ENCODE data around the gene DIS3L2. TPM values are rescaled to one million over a fixed set of nuclear protein-coding genes. Genes with fewer than 3 reads are reported as not detected.
"Not testable (repeated sequence)": the region's sequence is repeated elsewhere in the genome, so short reads cannot be mapped to it uniquely, and the experiment has no call there.

The DIS3L2 gene
- total and polyA plus RNA-seq, 2 donors: 16.3 to 21.6 TPM

- peaks cover 6 to 35% of the 10 kb centered on the region in 2 donors for H3K36me3 ChIP-seq (ENCODE audit: control insufficient read depth in 2 of 2, insufficient read depth in 2 of 2, low read length in 1 of 2)
- WGBS: 91% methylated on average over 7 of the region's 10 CpGs
- no peak for DNase-seq (ENCODE audit: low read depth in 6 of 9, low spot score in 9 of 9)
Observed at GRCh38 chr2:232332940-232333259, 371.4 kb downstream of the DIS3L2 start.

GRCh38 chr2:232333361-232334135, 372.0 kb downstream of the DIS3L2 start:
- Histone ChIP-seq H3K9me3 (ENCODE audit: control insufficient read depth in 2 of 2, insufficient read depth in 1 of 2, low read length in 1 of 2) (no peaks in the 10 kb centered on the region), H3K36me3 (ENCODE audit: control insufficient read depth in 2 of 2, insufficient read depth in 2 of 2, low read length in 1 of 2) (peaks cover 6 to 35% of the 10 kb centered on the region in 2 donors), H3K4me1 (ENCODE audit: control insufficient read depth in 2 of 2, insufficient read depth in 2 of 2, low read length in 2 of 2) (peaks cover 0 to 4% of the 10 kb centered on the region in 2 donors), H3K27ac (ENCODE audit: low read depth in 1 of 2, low read length in 1 of 2) (no peak overlapping the region), H3K27me3 (ENCODE audit: control insufficient read depth in 2 of 2, insufficient read depth in 1 of 2, low read length in 1 of 2) (no peaks in the 10 kb centered on the region), H3K4me3 (ENCODE audit: low read length in 2 of 2) (no peak overlapping the region)
- WGBS: 96% methylated on average over 28 of the region's 28 CpGs
- DNase-seq (ENCODE audit: low read depth in 6 of 9, low spot score in 9 of 9): no peak

More at GRCh38 chr2:232332940-232333259, 371.4 kb downstream of the DIS3L2 start:
- Histone ChIP-seq H3K27me3 (ENCODE audit: control insufficient read depth in 2 of 2, insufficient read depth in 1 of 2, low read length in 1 of 2) (no peaks in the 10 kb centered on the region), H3K4me1 (ENCODE audit: control insufficient read depth in 2 of 2, insufficient read depth in 2 of 2, low read length in 2 of 2) (peaks cover 2 to 9% of the 10 kb centered on the region in 2 donors), H3K27ac (ENCODE audit: low read depth in 1 of 2, low read length in 1 of 2) (no peak overlapping the region), H3K9me3 (ENCODE audit: control insufficient read depth in 2 of 2, insufficient read depth in 1 of 2, low read length in 1 of 2) (no peaks in the 10 kb centered on the region), H3K4me3 (ENCODE audit: low read length in 2 of 2) (no peak overlapping the region)

GRCh38 chr2:232334136-232334884, 372.8 kb downstream of the DIS3L2 start:
- not testable (repeated sequence) for H3K9me3 ChIP-seq (ENCODE audit: control insufficient read depth in 2 of 2, insufficient read depth in 1 of 2, low read length in 1 of 2); DNase-seq (ENCODE audit: low read depth in 6 of 9, low spot score in 9 of 9); H3K4me3 ChIP-seq (ENCODE audit: low read length in 2 of 2); H3K27ac ChIP-seq (ENCODE audit: low read depth in 1 of 2, low read length in 1 of 2); H3K4me1 ChIP-seq (ENCODE audit: control insufficient read depth in 2 of 2, insufficient read depth in 2 of 2, low read length in 2 of 2); H3K27me3 ChIP-seq (ENCODE audit: control insufficient read depth in 2 of 2, insufficient read depth in 1 of 2, low read length in 1 of 2)
- 97% methylated on average over 30 of the region's 33 CpGs for WGBS
- peaks cover 6 to 35% of the 10 kb centered on the region in 2 donors for H3K36me3 ChIP-seq (ENCODE audit: control insufficient read depth in 2 of 2, insufficient read depth in 2 of 2, low read length in 1 of 2)

- H3K4me1 ChIP-seq (ENCODE audit: control insufficient read depth in 2 of 2, insufficient read depth in 2 of 2, low read length in 2 of 2); DNase-seq (ENCODE audit: low read depth in 6 of 9, low spot score in 9 of 9); H3K27ac ChIP-seq (ENCODE audit: low read depth in 1 of 2, low read length in 1 of 2); H3K9me3 ChIP-seq (ENCODE audit: control insufficient read depth in 2 of 2, insufficient read depth in 1 of 2, low read length in 1 of 2); H3K4me3 ChIP-seq (ENCODE audit: low read length in 2 of 2); H3K27me3 ChIP-seq (ENCODE audit: control insufficient read depth in 2 of 2, insufficient read depth in 1 of 2, low read length in 1 of 2): not testable (repeated sequence)
- WGBS: 97% methylated on average over 6 of the region's 6 CpGs
- peaks cover 6 to 34% of the 10 kb centered on the region in 2 donors for H3K36me3 ChIP-seq (ENCODE audit: control insufficient read depth in 2 of 2, insufficient read depth in 2 of 2, low read length in 1 of 2)
Observed at GRCh38 chr2:232334885-232335205, 373.3 kb downstream of the DIS3L2 start.

GRCh38 chr2:232335206-232335858, 373.8 kb downstream of the DIS3L2 start:
- not testable (repeated sequence) for H3K27ac ChIP-seq (ENCODE audit: low read depth in 1 of 2, low read length in 1 of 2); H3K4me1 ChIP-seq (ENCODE audit: control insufficient read depth in 2 of 2, insufficient read depth in 2 of 2, low read length in 2 of 2); H3K27me3 ChIP-seq (ENCODE audit: control insufficient read depth in 2 of 2, insufficient read depth in 1 of 2, low read length in 1 of 2); DNase-seq (ENCODE audit: low read depth in 6 of 9, low spot score in 9 of 9); H3K4me3 ChIP-seq (ENCODE audit: low read length in 2 of 2); H3K9me3 ChIP-seq (ENCODE audit: control insufficient read depth in 2 of 2, insufficient read depth in 1 of 2, low read length in 1 of 2)
- WGBS: 76% methylated on average over 15 of the region's 15 CpGs
- H3K36me3 ChIP-seq (ENCODE audit: control insufficient read depth in 2 of 2, insufficient read depth in 2 of 2, low read length in 1 of 2): peaks cover 6 to 29% of the 10 kb centered on the region in 2 donors

- WGBS: 98% methylated on average over 4 of the region's 4 CpGs
- Histone ChIP-seq H3K36me3 (ENCODE audit: control insufficient read depth in 2 of 2, insufficient read depth in 2 of 2, low read length in 1 of 2) (peaks cover 6 to 25% of the 10 kb centered on the region in 2 donors), H3K27me3 (ENCODE audit: control insufficient read depth in 2 of 2, insufficient read depth in 1 of 2, low read length in 1 of 2) (no peaks in the 10 kb centered on the region), H3K27ac (ENCODE audit: low read depth in 1 of 2, low read length in 1 of 2) (no peak overlapping the region), H3K9me3 (ENCODE audit: control insufficient read depth in 2 of 2, insufficient read depth in 1 of 2, low read length in 1 of 2) (no peaks in the 10 kb centered on the region), H3K4me1 (ENCODE audit: control insufficient read depth in 2 of 2, insufficient read depth in 2 of 2, low read length in 2 of 2) (peaks cover 0 to 4% of the 10 kb centered on the region in 2 donors), H3K4me3 (ENCODE audit: low read length in 2 of 2) (no peak overlapping the region)
- DNase-seq (ENCODE audit: low read depth in 6 of 9, low spot score in 9 of 9): no peak
Observed at GRCh38 chr2:232335859-232336215, 374.3 kb downstream of the DIS3L2 start.

- peaks cover 6 to 25% of the 10 kb centered on the region in 2 donors for H3K36me3 ChIP-seq (ENCODE audit: control insufficient read depth in 2 of 2, insufficient read depth in 2 of 2, low read length in 1 of 2)
- no peaks in the 10 kb centered on the region for H3K9me3 ChIP-seq (ENCODE audit: control insufficient read depth in 2 of 2, insufficient read depth in 1 of 2, low read length in 1 of 2)
- DNase-seq (ENCODE audit: low read depth in 6 of 9, low spot score in 9 of 9): no peak
- no peak overlapping the region for H3K4me3 ChIP-seq (ENCODE audit: low read length in 2 of 2)
- no peak overlapping the region for H3K27ac ChIP-seq (ENCODE audit: low read depth in 1 of 2, low read length in 1 of 2)
- WGBS: 96% methylated on average over 15 of the region's 15 CpGs
- H3K27me3 ChIP-seq (ENCODE audit: control insufficient read depth in 2 of 2, insufficient read depth in 1 of 2, low read length in 1 of 2): no peaks in the 10 kb centered on the region
- peaks cover 0 to 4% of the 10 kb centered on the region in 2 donors for H3K4me1 ChIP-seq (ENCODE audit: control insufficient read depth in 2 of 2, insufficient read depth in 2 of 2, low read length in 2 of 2)
Observed at GRCh38 chr2:232336241-232336736, 374.8 kb downstream of the DIS3L2 start.

- DNase-seq (ENCODE audit: low read depth in 6 of 9, low spot score in 9 of 9): no peak
- no peaks in the 10 kb centered on the region for H3K9me3 ChIP-seq (ENCODE audit: control insufficient read depth in 2 of 2, insufficient read depth in 1 of 2, low read length in 1 of 2)
- H3K36me3 ChIP-seq (ENCODE audit: control insufficient read depth in 2 of 2, insufficient read depth in 2 of 2, low read length in 1 of 2): peaks cover 6 to 29% of the 10 kb centered on the region in 2 donors
- no peaks in the 10 kb centered on the region for H3K27me3 ChIP-seq (ENCODE audit: control insufficient read depth in 2 of 2, insufficient read depth in 1 of 2, low read length in 1 of 2)
- no peak overlapping the region for H3K4me3 ChIP-seq (ENCODE audit: low read length in 2 of 2)
- 94% methylated on average over 18 of the region's 18 CpGs for WGBS
- no peak overlapping the region for H3K27ac ChIP-seq (ENCODE audit: low read depth in 1 of 2, low read length in 1 of 2)
- H3K4me1 ChIP-seq (ENCODE audit: control insufficient read depth in 2 of 2, insufficient read depth in 2 of 2, low read length in 2 of 2): peaks cover 0 to 4% of the 10 kb centered on the region in 2 donors
Observed at GRCh38 chr2:232336981-232337720, 375.6 kb downstream of the DIS3L2 start.
